NCI-H510A (cell line): ENCODE results near the gene ATP5PB.

Experiments
- DNase-seq: peaks from one replicate; lab custom pipeline; 2025; lab: John Stamatoyannopoulos, UW

Gene ATP5PB

GRCh38 chr1:111448918-111449702 is at the start of gene ATP5PB, which contains the start of gene WDR77:
Gene ATP5PB, plus strand, starts transcription at chr1:111449464. Its CDS starts 78 bp downstream, at chr1:111449542.
Gene WDR77, minus strand, starts transcription at chr1:111449256. Its CDS starts 87 bp downstream, at chr1:111449169.
- DNase-seq, result peak; percentile 96

DNA sequence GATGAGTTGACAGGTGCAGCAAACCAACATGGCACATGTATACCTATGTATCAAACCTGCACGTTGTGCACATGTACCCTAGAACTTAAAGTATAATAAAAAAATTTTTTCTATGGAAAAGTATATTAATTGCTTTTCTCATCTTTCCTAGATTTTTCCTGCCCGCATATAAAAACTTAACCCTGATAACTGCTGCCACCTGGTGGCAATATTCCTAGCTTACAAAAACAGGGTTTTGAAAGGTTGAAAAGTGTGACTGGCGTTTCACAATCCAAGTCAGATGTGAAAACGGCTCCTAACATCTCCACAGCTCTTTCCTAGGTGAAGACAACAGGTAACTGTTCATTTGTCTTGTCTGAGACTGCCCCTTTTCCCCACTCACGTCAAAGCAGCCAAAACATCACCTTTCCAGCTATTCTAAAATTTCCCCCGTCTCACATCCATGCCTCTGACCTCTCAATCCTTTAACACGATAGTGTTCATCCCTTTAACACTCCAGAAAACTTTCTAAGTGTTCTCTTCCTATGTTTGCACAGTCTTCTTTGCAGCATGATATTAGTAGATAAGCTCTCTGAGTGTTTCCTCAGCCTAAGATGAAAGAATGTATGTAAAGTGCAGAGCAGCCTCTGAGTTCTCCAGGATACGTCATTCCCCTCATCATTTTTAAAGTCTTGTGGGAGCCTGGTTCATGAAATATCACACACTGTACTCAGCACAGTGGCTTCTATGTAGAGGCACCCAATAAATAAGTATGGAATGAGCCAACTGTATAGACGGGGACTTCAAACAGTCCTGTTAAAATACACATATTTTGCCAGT is 49.3 kb upstream of the ATP5PB start:
- no peak for DNase-seq

DNA sequence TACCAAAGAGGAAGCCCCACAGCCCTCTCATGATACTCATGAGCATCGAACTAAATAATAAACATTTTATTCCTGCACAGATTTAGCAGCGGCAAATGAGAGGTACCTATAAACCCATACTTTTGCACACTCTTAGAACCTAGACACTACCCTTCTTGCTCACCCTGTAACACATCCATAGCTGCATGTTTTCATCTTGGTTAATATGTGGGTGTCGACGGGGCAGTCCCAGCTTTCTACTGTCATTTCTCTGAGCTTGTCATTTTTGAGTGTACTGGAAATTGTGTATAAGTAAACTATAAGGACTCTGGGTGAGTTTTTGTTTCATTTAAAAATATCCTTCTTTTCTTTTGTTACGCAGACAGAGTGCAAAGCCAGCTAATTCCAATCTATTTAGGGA is 47.2 kb upstream of the ATP5PB start:
- DNase-seq, result no peak

- no peak for DNase-seq
Measured at GRCh38 chr1:111404588-111404987, 44.7 kb upstream of the ATP5PB start.

GRCh38 chr1:111406321-111406768 is 42.9 kb upstream of the ATP5PB start:
- DNase-seq, result no peak

DNA sequence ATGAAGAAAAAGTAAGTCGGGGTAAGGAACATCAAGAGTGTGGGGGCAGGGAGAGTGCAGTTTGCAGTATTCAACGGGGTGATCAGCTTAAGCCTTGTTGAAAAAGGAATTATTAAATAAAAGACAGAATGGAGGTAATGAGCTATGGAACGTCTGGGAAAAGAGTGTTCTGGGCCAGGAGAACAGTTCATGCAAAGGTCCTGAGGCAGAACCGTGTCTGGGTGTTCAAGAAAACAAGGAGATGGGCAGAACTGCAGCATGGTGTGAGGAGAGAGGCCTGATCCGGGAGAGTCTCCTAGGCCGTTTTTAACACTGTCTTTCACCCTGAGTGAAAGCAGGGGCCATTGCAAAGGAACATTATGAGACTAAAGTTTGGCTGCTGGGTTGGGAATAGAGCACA is 42.0 kb upstream of the ATP5PB start:
- no peak for DNase-seq

- DNase-seq, result no peak
Measured at GRCh38 chr1:111412839-111413238, 36.4 kb upstream of the ATP5PB start.

- DNase-seq, result no peak
Measured at GRCh38 chr1:111414756-111415155, 34.5 kb upstream of the ATP5PB start.

GRCh38 chr1:111415461-111415860 is 33.8 kb upstream of the ATP5PB start:
- DNase-seq, result no peak

DNA sequence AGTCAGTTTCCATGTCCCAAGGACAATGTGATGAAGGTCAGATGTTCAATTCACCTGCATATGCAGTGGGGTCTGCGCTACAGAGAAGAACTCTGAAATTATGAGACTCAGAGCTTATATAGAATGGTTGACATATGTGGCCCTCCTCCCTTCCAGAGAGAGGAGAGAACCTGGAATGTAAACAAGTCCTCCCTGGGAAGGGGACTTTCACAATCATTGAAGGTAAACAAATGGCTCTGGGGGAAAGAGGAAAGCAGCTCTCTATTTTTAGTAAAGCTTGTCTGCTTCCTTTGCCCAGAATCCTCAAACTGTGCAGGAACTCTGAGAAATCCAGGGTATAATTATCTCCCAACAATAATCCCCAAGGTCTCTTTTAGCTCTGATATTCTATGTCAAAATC is 31.5 kb upstream of the ATP5PB start:
- DNase-seq, result no peak

DNA sequence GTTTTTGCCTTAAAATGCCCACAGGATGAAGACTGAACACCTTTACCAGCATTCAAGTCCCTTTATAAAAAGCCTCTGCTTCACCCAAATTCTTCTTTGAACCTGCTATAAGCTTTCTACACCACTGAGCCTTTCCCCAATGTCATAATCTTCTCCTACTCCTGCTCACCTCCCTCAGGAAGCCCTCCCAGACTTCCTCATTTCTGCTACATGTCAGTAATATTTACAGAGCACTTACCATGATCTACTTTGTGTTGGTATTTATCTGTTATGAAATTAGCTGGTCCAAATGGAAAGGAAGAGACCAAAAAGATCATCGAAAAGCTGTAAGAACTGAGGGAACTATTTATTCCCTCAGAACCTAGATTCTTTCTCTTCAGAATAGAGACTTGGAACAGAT is 30.2 kb upstream of the ATP5PB start:
- DNase-seq, result no peak

- no peak for DNase-seq
Measured at GRCh38 chr1:111420377-111420776, 28.9 kb upstream of the ATP5PB start.

DNA sequence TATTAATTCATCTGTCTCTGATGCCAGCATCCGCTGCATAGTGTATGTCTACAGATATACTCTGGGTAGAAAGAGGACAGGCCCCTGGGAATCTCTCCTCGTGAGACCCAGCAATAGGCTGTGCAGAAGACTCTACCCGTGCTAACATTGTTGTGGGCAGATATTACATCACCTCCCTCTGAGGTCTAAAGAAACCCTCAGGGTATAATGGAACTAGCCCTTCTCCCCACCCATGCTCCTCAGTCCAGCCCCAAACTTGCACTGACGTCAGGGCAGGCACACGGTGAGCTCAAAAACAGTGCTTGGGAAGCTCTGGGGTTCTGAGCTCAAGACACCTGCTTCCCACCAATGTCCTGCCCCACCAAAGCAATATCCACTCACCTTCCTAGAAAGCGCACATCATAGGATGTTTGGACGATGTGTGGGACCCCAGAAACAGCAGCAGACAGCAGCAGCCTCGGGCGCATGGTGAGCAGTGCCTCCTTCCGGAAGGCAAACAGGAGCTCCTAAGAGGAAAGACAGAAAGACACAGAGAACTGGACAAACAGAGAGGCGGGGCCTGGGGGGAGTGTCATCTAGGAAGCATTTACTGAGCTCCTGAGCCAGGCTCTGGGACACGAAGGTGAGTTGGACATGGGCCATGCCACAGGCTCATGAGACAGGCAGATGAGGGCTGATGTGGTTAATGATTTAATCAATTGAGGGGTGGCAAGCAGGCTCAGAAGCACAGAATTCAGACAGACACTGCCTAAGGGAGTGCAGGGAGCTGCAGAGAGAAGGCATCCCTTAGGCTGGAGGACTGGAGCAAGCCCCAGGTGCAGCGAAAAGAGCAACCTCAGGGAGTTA is 26.5 kb upstream of the ATP5PB start:
- DNase-seq, result no peak

GRCh38 chr1:111424281-111424680 is 25.0 kb upstream of the ATP5PB start:
- DNase-seq, result no peak

GRCh38 chr1:111436726-111437125 is 12.5 kb upstream of the ATP5PB start:
- no peak for DNase-seq

DNA sequence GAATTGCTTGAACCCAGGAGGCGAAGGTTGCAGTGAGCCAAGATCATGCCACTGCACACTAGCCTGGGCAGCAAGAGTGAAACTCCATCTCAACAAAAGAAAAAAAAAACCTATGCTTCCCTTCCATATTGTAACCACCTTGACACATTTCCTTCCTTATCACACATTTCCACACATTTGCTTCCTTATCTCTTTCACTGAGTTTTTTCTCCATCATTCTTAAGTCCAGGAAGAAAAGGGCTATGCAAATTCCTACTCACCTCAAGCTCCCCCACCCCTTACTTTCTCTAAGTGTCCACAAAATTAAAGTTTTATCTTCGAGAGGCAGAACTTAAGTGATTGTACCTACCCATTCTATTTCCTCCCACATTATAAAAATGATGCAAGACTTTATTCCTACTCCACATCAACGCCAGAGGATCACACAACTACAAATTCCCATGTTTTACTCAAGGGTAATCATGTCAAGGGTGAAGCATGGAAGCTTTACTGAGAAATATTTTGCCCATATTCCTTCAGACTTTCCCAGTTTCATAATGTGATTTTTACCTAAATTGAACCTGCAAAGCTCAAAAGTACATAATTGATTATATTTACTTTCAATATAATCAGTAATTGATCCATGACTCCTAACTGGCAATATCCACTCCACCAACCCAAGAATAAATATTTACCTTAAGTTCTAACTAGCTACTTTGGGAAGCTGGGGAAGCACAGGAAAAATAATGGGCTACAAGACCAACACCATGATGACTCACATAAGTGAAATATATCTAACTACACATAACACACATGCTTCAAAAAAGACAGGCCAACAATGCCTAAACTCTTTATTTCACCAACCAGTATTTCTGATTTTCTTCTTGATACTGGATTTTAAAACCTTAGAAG is 9.6 kb upstream of the ATP5PB start:
- DNase-seq, result no peak

DNA sequence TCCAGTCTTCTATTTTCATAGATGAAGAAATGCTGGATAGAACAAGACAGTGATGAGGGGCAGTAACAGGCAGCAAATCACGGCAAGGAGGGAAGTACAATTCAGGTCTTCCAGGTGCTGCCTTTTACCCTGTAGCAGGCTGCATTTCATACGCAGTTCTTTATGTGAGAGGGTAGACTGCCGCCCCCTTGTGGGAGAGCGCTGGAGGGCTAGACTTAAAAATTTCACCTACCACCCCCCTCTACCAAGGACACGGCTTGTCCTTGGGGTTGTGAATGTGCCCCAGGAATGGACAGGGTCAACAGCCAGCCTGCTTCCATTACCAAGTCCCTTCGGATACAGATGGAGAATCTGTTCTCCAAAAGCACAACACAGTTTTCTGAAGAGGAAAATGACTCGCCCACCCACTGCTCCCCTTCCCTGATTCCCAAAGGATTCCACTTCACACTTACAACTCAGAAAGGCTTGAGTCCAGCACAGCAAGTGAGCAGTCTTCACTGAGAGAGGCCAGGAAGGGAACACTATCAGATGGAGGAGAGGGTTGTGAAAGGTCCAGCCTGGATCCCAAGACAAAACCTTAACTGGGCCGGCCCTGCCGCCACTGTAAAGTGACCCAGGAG is 7.6 kb upstream of the ATP5PB start:
- DNase-seq, result no peak

GRCh38 chr1:111442457-111442856 is 6.8 kb upstream of the ATP5PB start:
- DNase-seq, result no peak

DNA sequence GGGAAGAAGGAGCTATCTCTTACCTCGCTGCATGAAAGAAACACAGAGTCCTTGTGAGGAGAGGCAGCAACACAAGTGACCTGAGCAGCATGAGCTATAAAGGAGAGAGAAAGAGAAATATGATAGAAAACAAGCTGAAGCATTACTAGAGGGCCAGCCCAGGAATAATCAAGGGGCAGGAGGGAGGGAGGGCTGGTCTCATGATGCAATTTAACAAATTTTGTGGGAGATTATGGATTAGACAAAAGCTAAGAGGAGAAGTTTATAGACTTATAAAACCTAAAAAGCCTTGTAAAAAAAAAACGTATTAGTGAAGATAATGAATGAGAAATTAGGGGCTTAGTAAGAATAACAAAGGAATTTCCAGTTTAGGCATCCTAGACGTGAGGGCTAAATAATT is 5.2 kb upstream of the ATP5PB start:
- DNase-seq, result no peak

DNA sequence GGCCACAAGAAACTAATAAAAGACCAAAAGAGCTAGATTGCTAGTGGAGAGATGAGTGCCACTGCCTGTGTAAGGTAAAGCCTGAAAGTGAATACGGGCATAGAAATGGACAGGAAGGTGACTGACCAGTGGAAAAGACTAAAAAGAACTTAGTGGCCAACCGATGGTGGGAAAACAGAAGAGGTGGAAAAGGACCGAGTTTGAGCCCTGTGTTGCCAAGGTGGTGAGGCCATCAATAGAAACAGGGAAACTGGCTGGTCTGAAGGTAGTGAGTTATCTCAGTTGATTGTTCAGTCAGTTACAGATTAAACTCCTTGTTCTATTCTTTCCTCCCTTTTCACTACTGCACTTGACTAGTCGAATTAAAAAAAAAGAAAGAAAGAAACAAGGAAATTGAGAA is 2.7 kb upstream of the ATP5PB start:
- DNase-seq, result no peak
